HCT116 (cell line): ENCODE data around the gene C1orf21. TPM values are rescaled to one million over a fixed set of nuclear protein-coding genes. Genes with fewer than 3 reads are reported as not detected.

ENCODE experiments used
- ATAC-seq: fragments of 200-7000 bp; cut with Tn5 transposase; 2 replicates; pipeline ENCODE4 v1.9.1; 2020; ENCODE audit warnings: mild to moderate bottlenecking, moderate library complexity
- BruUV-seq: library from RNA; stranded (reverse); fragments of 400-500 nt; replicated peaks from 2 replicates; lab custom pipeline; 2021; lab: Mats Ljungman, UMichigan
- CTCF ChIA-PET: fragments of 300-600 bp; sonication (Branson Sonifier 250); formaldehyde crosslinking; loops from one replicate; lab custom pipeline; 2021; ENCODE audit warnings: antibody characterized with exemption; lab: Charles Lee
- POLR2A ChIA-PET: fragments of 300-600, 350-600 bp; sonication (Branson Sonifier 250); formaldehyde crosslinking; loops from one replicate; lab custom pipeline; 2021; ENCODE audit warnings: antibody characterized with exemption; lab: Charles Lee
- RAD21 ChIA-PET, 2 experiments: fragments of 300-600 bp; sonication (Branson Sonifier 250); formaldehyde crosslinking; loops; one replicate each; lab custom pipeline; 2023; ENCODE audit warnings: low total read pairs in 2 of 2; ENCODE audit not compliant: uncharacterized antibody in 2 of 2, unreplicated experiment in 2 of 2, low non-redundant PET in 1 of 2; lab: Charles Lee
- DNase-seq: peaks from one replicate; pipeline ENCODE4 v3.0.0-alpha.2; 2010; ENCODE audit warnings: low read depth, low spot score
- H2AFZ ChIP-seq: fragments of 200-600 bp; shearing (Covaris generic), sonication (generic); 2 replicates; pipeline ENCODE4 v1.6.1; 2017; ENCODE audit warnings: low read depth, mixed run types, mixed read lengths, antibody characterized with exemption, low read length; ENCODE audit not compliant: poor library complexity, severe bottlenecking
- H3K27ac ChIP-seq: 2 replicates; pipeline ENCODE4 v1.5.1; 2012; ENCODE audit warnings: low read depth, low read length
- H3K27me3 ChIP-seq: fragments of 200-600 bp; sonication (generic); 2 replicates; pipeline ENCODE4 v1.6.1; 2016; ENCODE audit warnings: mixed run types, low read length, mixed read lengths; ENCODE audit not compliant: insufficient read depth
- H3K36me3 ChIP-seq, 2 experiments: fragments of 200-500 bp in 1 of 2; fragments of 200-600 bp in 1 of 2; sonication (Bioruptor generic) in 1 of 2; sonication (generic) in 1 of 2; 2 replicates each; pipeline versions ENCODE4 v1.5.1 to v1.6.1; 2014 to 2016; ENCODE audit warnings: low read length in 2 of 2, inconsistent platforms in 1 of 2, mixed read lengths in 1 of 2, mixed run types in 1 of 2; ENCODE audit not compliant: insufficient read depth in 2 of 2, control insufficient read depth in 1 of 2
- H3K4me1 ChIP-seq, 2 experiments: fragments of 200-600 bp in 1 of 2; sonication (generic) in 1 of 2; 2 replicates each; pipeline versions ENCODE4 v1.5.1 to v1.6.1; 2012 to 2017; ENCODE audit warnings: low read length in 2 of 2, inconsistent platforms in 1 of 2, mild to moderate bottlenecking in 1 of 2, mixed read lengths in 1 of 2, mixed run types in 1 of 2, moderate library complexity in 1 of 2; ENCODE audit not compliant: insufficient read depth in 2 of 2, control insufficient read depth in 1 of 2
- H3K4me2 ChIP-seq: fragments of 200-600 bp; sonication (generic); 2 replicates; pipeline ENCODE4 v1.6.1; 2017; ENCODE audit warnings: mixed run types, low read length, mixed read lengths
- H3K4me3 ChIP-seq, 2 experiments: fragments of 200-600 bp in 1 of 2; sonication (generic) in 1 of 2; replicated peaks in 1 of 2; 2 replicates each; pipeline ENCODE4 v1.5.1; 2011 to 2016; ENCODE audit warnings: low read length in 2 of 2, control low read depth in 1 of 2, low read depth in 1 of 2, mild to moderate bottlenecking in 1 of 2, mixed read lengths in 1 of 2, mixed run types in 1 of 2
- H3K79me2 ChIP-seq: fragments of 200-600 bp; sonication (generic); 2 replicates; pipeline ENCODE4 v1.6.1; 2017; ENCODE audit warnings: mild to moderate bottlenecking, mixed run types, low read length, moderate library complexity, mixed read lengths; ENCODE audit not compliant: insufficient read depth
- H3K9ac ChIP-seq: fragments of 200-600 bp; sonication (generic); 2 replicates; pipeline ENCODE4 v1.6.1; 2016; ENCODE audit warnings: low read length, mixed read lengths
- H3K9me2 ChIP-seq: fragments of 200-600 bp; sonication (generic), shearing (Covaris generic); 2 replicates; pipeline ENCODE4 v1.6.1; 2017; ENCODE audit warnings: mixed run types, mild to moderate bottlenecking, moderate library complexity; ENCODE audit not compliant: insufficient read depth
- H3K9me3 ChIP-seq, 2 experiments: fragments of 200-500 bp in 1 of 2; fragments of 200-600 bp in 1 of 2; sonication (Bioruptor generic) in 1 of 2; sonication (generic) in 1 of 2; 2 replicates each; pipeline ENCODE4 v1.6.1; 2014 to 2017; ENCODE audit warnings: low read length in 2 of 2, mixed read lengths in 2 of 2, inconsistent platforms in 1 of 2, low read depth in 1 of 2, mild to moderate bottlenecking in 1 of 2, mixed run types in 1 of 2, moderate library complexity in 1 of 2; ENCODE audit not compliant: control insufficient read depth in 1 of 2, insufficient read depth in 1 of 2
- H4K20me1 ChIP-seq: fragments of 200-600 bp; sonication (generic), shearing (Covaris generic); 2 replicates; pipeline ENCODE4 v1.6.1; 2017; ENCODE audit warnings: mixed run types, mild to moderate bottlenecking, moderate library complexity; ENCODE audit not compliant: insufficient read depth
- ATF3 ChIP-seq: IDR thresholded peaks from 2 replicates; pipeline ENCODE4 v1.6.1; 2012
- CEBPB ChIP-seq: IDR thresholded peaks from 2 replicates; pipeline ENCODE4 v1.6.1; 2012; ENCODE audit warnings: low read depth
- CTCF ChIP-seq, 3 experiments: fragments of 200-600 bp in 1 of 3; sonication (generic) in 1 of 3; IDR thresholded peaks in 2 of 3; conservative IDR thresholded peaks in 1 of 3; 2 replicates each; pipeline ENCODE4 v1.5.1; 2012 to 2017; ENCODE audit warnings: low read depth in 2 of 3, low read length in 2 of 3, antibody characterized with exemption in 1 of 3, borderline replicate concordance in 1 of 3, control low read depth in 1 of 3, mild to moderate bottlenecking in 1 of 3, mixed read lengths in 1 of 3, mixed run types in 1 of 3, moderate library complexity in 1 of 3; ENCODE audit not compliant: insufficient read depth in 1 of 3
- EGR1 ChIP-seq: IDR thresholded peaks from 2 replicates; pipeline ENCODE4 v1.6.1; 2012; ENCODE audit warnings: low read depth
- ELF1 ChIP-seq: IDR thresholded peaks from 2 replicates; pipeline ENCODE4 v1.6.1; 2012; ENCODE audit warnings: low read depth, borderline replicate concordance
- EZH2 ChIP-seq: fragments of 200-600 bp; sonication (generic); IDR thresholded peaks from 2 replicates; pipeline ENCODE4 v1.6.1; 2017; ENCODE audit warnings: antibody characterized with exemption, mixed run types
- EZH2phosphoT487 ChIP-seq: fragments of 200-600 bp; IDR thresholded peaks from 2 replicates; pipeline ENCODE4 v1.6.1; 2018; ENCODE audit warnings: antibody characterized with exemption, borderline replicate concordance
- FOSL1 ChIP-seq: IDR thresholded peaks from 2 replicates; pipeline ENCODE4 v1.6.1; 2012; ENCODE audit warnings: low read depth
- JUND ChIP-seq: IDR thresholded peaks from 2 replicates; pipeline ENCODE4 v1.6.1; 2012
- POLR2AphosphoS5 ChIP-seq: IDR thresholded peaks from 2 replicates; pipeline ENCODE4 v1.6.1; 2011; ENCODE audit warnings: mild to moderate bottlenecking, low read depth, low read length, moderate library complexity
- REST ChIP-seq: IDR thresholded peaks from 2 replicates; pipeline ENCODE4 v1.6.1; 2012; ENCODE audit warnings: low read depth
- SP1 ChIP-seq: IDR thresholded peaks from 2 replicates; pipeline ENCODE4 v1.6.1; 2012; ENCODE audit warnings: low read depth
- TCF7L2 ChIP-seq: IDR thresholded peaks from 2 replicates; pipeline ENCODE4 v1.7.0; 2011; ENCODE audit warnings: borderline replicate concordance, inconsistent platforms; ENCODE audit not compliant: insufficient read depth, insufficient read length; ENCODE audit errors: extremely low read depth
- ZFX ChIP-seq: fragments of 450-650 bp; IDR thresholded peaks from 2 replicates; pipeline ENCODE4 v1.6.1; 2017
- ZNF274 ChIP-seq: fragments of 200-500 bp; sonication (Bioruptor generic); IDR thresholded peaks from 2 replicates; pipeline ENCODE4 v1.6.1; 2014; ENCODE audit warnings: mild to moderate bottlenecking, low read depth, low read length, inconsistent platforms
- intact Hi-C: fragments of 100-400 bp; cut with micrococcal nuclease; formaldehyde crosslinking; loops from 2 replicates; pipeline ENCODE4 v1.10.0; 2022
- total RNA-seq: library from RNA; stranded (reverse); gene quantifications from one replicate; pipeline ENCODE4 v1.2.1, GENCODE V29; 2021; ENCODE audit not compliant: unreplicated experiment

C1orf21 gene
- total RNA-seq, 1 experiment from 2014 or later = 8.9 TPM

GRCh38 chr1:184359909-184360308 lies 26.9 kb upstream of the C1orf21 start:
- RAD21 ChIA-PET = no interaction called here
- Histone ChIP-seq H3K79me2 (no peaks in the 10 kb centered on the region), H3K4me1 (no peaks in the 10 kb centered on the region), H3K9me3 (no peaks in the 10 kb centered on the region), H3K9ac (no peak overlapping the region), H3K4me3 (no peak overlapping the region), H3K4me2 (no peak overlapping the region), H3K27me3 (no peaks in the 10 kb centered on the region), H3K36me3 (no peaks in the 10 kb centered on the region), H3K9me2 (no peaks in the 10 kb centered on the region), H3K27ac (no peak overlapping the region), H4K20me1 (no peaks in the 10 kb centered on the region), H2AFZ (no peak overlapping the region)
- TF ChIP-seq ELF1 (no peak), FOSL1 (no peak), EZH2phosphoT487 (no peak), CTCF (IDR thresholded peaks at IDR 0.05 in 2 of 3, conservative IDR thresholded peaks at IDR 0.05 in 1 of 3; ENCODE audit: borderline replicate concordance in 1 of 3, insufficient read depth in 1 of 3, low read depth in 2 of 3, low read length in 2 of 3) (no peak), TCF7L2 (no peak), EZH2 (no peak)
- ATAC-seq (no peak), DNase-seq (no peak)
- CTCF ChIA-PET = interaction anchor here (1.1 kb wide), 1 partner anchor 19 kb away, joined by 3 read pairs; no protein-coding TSS in a partner anchor
- POLR2A ChIA-PET = no interaction called here
- intact Hi-C loops = no loop called here
- BruUV-seq = no TSS peak

GRCh38 chr1:184362876-184363275 lies 24.0 kb upstream of the C1orf21 start:
- ChIA-PET POLR2A (no interaction called here), RAD21 (no interaction called here), CTCF (no interaction called here)
- Histone ChIP-seq H3K9me2 (no peaks in the 10 kb centered on the region), H3K9ac (no peak overlapping the region), H3K4me1 (no peaks in the 10 kb centered on the region), H3K9me3 (no peaks in the 10 kb centered on the region), H3K4me3 (no peak overlapping the region), H3K27ac (no peak overlapping the region), H3K79me2 (no peaks in the 10 kb centered on the region), H3K4me2 (no peak overlapping the region), H2AFZ (no peak overlapping the region), H4K20me1 (no peaks in the 10 kb centered on the region), H3K36me3 (no peaks in the 10 kb centered on the region), H3K27me3 (no peaks in the 10 kb centered on the region)
- no peak for ATAC-seq
- intact Hi-C loops = no loop called here
- DNase-seq = no peak
- no TSS peak for BruUV-seq
- TF ChIP-seq CEBPB (no peak), ZFX (no peak), JUND (no peak), SP1 (no peak), ZNF274 (no peak), EZH2phosphoT487 (no peak), POLR2AphosphoS5 (no peak), EGR1 (no peak), REST (no peak), ATF3 (no peak), ELF1 (no peak)
